CD4-positive, alpha-beta T cell treated with Interferon gamma for 1 hour (primary cell): ENCODE data around the gene SDK2.
A peak's percentile ranks its signal among the peaks of the same experiment; 100 is the strongest.

Experiments
- DNase-seq: peaks from one replicate; pipeline ENCODE4 v3.0.0-alpha.2; 2020

Gene SDK2

GRCh38 chr17:73551759-73552158 is 92.5 kb downstream of the SDK2 start:
- DNase-seq = no peak

GRCh38 chr17:73551144-73551543 is 93.1 kb downstream of the SDK2 start:
- DNase-seq = no peak

GRCh38 chr17:73550556-73550955 is 93.7 kb downstream of the SDK2 start:
- DNase-seq = no peak

- DNase-seq = no peak
These were observed 94.3 kb downstream of the SDK2 start for GRCh38 chr17:73549841-73550430.

GRCh38 chr17:73548620-73549311 is 95.5 kb downstream of the SDK2 start:
- no peak for DNase-seq

GRCh38 chr17:73547790-73548189 is 96.5 kb downstream of the SDK2 start:
- DNase-seq = no peak

GRCh38 chr17:73546770-73547536 is 97.3 kb downstream of the SDK2 start:
- peak; percentile 71 for DNase-seq

- no peak for DNase-seq
These were observed 98.1 kb downstream of the SDK2 start for GRCh38 chr17:73546114-73546513.

- no peak for DNase-seq
These were observed 98.9 kb downstream of the SDK2 start for GRCh38 chr17:73545109-73546032.

- DNase-seq = no peak
These were observed 99.9 kb downstream of the SDK2 start for GRCh38 chr17:73544333-73544732.

GRCh38 chr17:73542323-73542722 is 101.9 kb downstream of the SDK2 start:
- no peak for DNase-seq

- DNase-seq = no peak
These were observed 102.7 kb downstream of the SDK2 start for GRCh38 chr17:73541561-73541981.

- DNase-seq = no peak
These were observed 103.1 kb downstream of the SDK2 start for GRCh38 chr17:73541111-73541510.

GRCh38 chr17:73539166-73539565 is 105.1 kb downstream of the SDK2 start:
- no peak for DNase-seq

- DNase-seq = no peak
These were observed 105.8 kb downstream of the SDK2 start for GRCh38 chr17:73538445-73538844.

GRCh38 chr17:73536700-73537605 is 107.3 kb downstream of the SDK2 start:
- DNase-seq = no peak

- no peak for DNase-seq
These were observed 108.5 kb downstream of the SDK2 start for GRCh38 chr17:73535746-73536145.

- no peak for DNase-seq
These were observed 109.9 kb downstream of the SDK2 start for GRCh38 chr17:73534209-73534909.

GRCh38 chr17:73533781-73534180 is 110.5 kb downstream of the SDK2 start:
- no peak for DNase-seq

- DNase-seq = no peak
These were observed 111.1 kb downstream of the SDK2 start for GRCh38 chr17:73533127-73533526.

- DNase-seq = no peak
These were observed 111.8 kb downstream of the SDK2 start for GRCh38 chr17:73532421-73532901.
